Activated CD8-positive, alpha-beta memory T cell treated with anti-CD3 and anti-CD28 coated beads for 48 hours (primary cell): ENCODE measurements around the gene KIRREL3.

Source experiments
- DNase-seq, 3 experiments: peaks; one replicate each; pipeline ENCODE4 v3.0.0-alpha.2; 2020; ENCODE audit warnings: low read depth in 2 of 3, low spot score in 2 of 3

KIRREL3 gene

GRCh38 chr11:126459691-126460281 is 540.8 kb downstream of the KIRREL3 start:
- DNase-seq = no peak

- DNase-seq = no peak
Measured at GRCh38 chr11:126457817-126458216, 542.8 kb downstream of the KIRREL3 start.

GRCh38 chr11:126456783-126457542 is 543.6 kb downstream of the KIRREL3 start:
- no peak for DNase-seq

GRCh38 chr11:126456089-126456488 is 544.5 kb downstream of the KIRREL3 start:
- DNase-seq = no peak

GRCh38 chr11:126452241-126453101 is 548.1 kb downstream of the KIRREL3 start:
- no peak for DNase-seq

- no peak for DNase-seq
Measured at GRCh38 chr11:126451211-126451802, 549.3 kb downstream of the KIRREL3 start.

GRCh38 chr11:126450806-126451205 is 549.8 kb downstream of the KIRREL3 start:
- no peak for DNase-seq

- DNase-seq = no peak
Measured at GRCh38 chr11:126450198-126450597, 550.4 kb downstream of the KIRREL3 start.

GRCh38 chr11:126446581-126446980 is 554.0 kb downstream of the KIRREL3 start:
- DNase-seq = no peak

- no peak for DNase-seq
Measured at GRCh38 chr11:126444072-126444471, 556.5 kb downstream of the KIRREL3 start.

- no peak for DNase-seq
Measured at GRCh38 chr11:126443120-126443519, 557.5 kb downstream of the KIRREL3 start.

- DNase-seq = peak; percentile 49 to 80 (median 70)
Measured at GRCh38 chr11:126440792-126441514, 559.6 kb downstream of the KIRREL3 start.

GRCh38 chr11:126440276-126440675 is 560.3 kb downstream of the KIRREL3 start:
- no peak for DNase-seq

GRCh38 chr11:126438691-126439090 is 561.9 kb downstream of the KIRREL3 start:
- no peak for DNase-seq

- no peak for DNase-seq
Measured at GRCh38 chr11:126438272-126438671, 562.3 kb downstream of the KIRREL3 start.

- DNase-seq = no peak
Measured at GRCh38 chr11:126437731-126438130, 562.8 kb downstream of the KIRREL3 start.

- no peak for DNase-seq
Measured at GRCh38 chr11:126436209-126436755, 564.3 kb downstream of the KIRREL3 start.

GRCh38 chr11:126434950-126435335 is 565.6 kb downstream of the KIRREL3 start:
- no peak for DNase-seq

- DNase-seq = no peak
Measured at GRCh38 chr11:126433989-126434949, 566.3 kb downstream of the KIRREL3 start.
